Spleen (tissue), 7 donors: Measurements from ENCODE around the gene FAM222A.

ENCODE experiments used
- CTCF ChIP-seq, 11 experiments: fragments of 200-600 bp in 7 of 11; fragments of 450-650 bp in 4 of 11; sonication (generic) in 4 of 11; IDR thresholded peaks in 8 of 11; conservative IDR thresholded peaks in 3 of 11; 1 replicate in 7 of 11; 2 replicates in 4 of 11; pipeline versions ENCODE4 v1.4.0 to v1.8.0; 2016 to 2021; ENCODE audit warnings: antibody characterized with exemption in 11 of 11, inconsistent platforms in 4 of 11, mild to moderate bottlenecking in 1 of 11
- POLR2A ChIP-seq, 3 donors: fragments of 450-650 bp; IDR thresholded peaks; one replicate each; pipeline ENCODE4 v1.5.1; 2017; ENCODE audit warnings: antibody characterized with exemption in 3 of 3, mild to moderate bottlenecking in 1 of 3
- donor health status: DM: no; HTN: no; CAD: no; lungs with moderate emphysema.
- donor health status: DM: no; HTN: no; CAD: no.
- donor health status: DM: no; HTN: no; CAD: no.

- TF ChIP-seq POLR2A (IDR thresholded peaks at IDR 0.05) (no peak), CTCF (IDR thresholded peaks at IDR 0.05 in 8 of 11, conservative IDR thresholded peaks at IDR 0.05 in 3 of 11) (no peak)
These were observed 8.3 kb upstream of the FAM222A start for GRCh38 chr12:109705291-109705690.
